NOMO-1 treated with DMSO at 0.1 percent for 48 hours (cell line): ENCODE data around the gene PRDX3.

Experiments
- DNase-seq: peaks from one replicate; lab custom pipeline; 2025; ENCODE audit not compliant: unreplicated experiment; lab: John Stamatoyannopoulos, UW

Gene PRDX3

GRCh38 chr10:119131512-119132240, 46.9 kb downstream of the PRDX3 start:
- DNase-seq: peak; percentile 93

GRCh38 chr10:119129721-119130120, 48.9 kb downstream of the PRDX3 start:
- peak; percentile 11 for DNase-seq

- no peak for DNase-seq
Measured at GRCh38 chr10:119125942-119126341, 52.7 kb downstream of the PRDX3 start.

GRCh38 chr10:119120875-119121274, 57.7 kb downstream of the PRDX3 start:
- DNase-seq: no peak

- DNase-seq: peak; percentile 69
Measured at GRCh38 chr10:119120413-119120867, 58.2 kb downstream of the PRDX3 start.

- no peak for DNase-seq
Measured at GRCh38 chr10:119119400-119119799, 59.2 kb downstream of the PRDX3 start.

GRCh38 chr10:119118231-119118630, 60.4 kb downstream of the PRDX3 start:
- no peak for DNase-seq
